H9 (cell line): Measurements from ENCODE around the gene RSPRY1. TPM values are rescaled to one million over a fixed set of nuclear protein-coding genes. Genes with fewer than 3 reads are reported as not detected.
A peak's percentile ranks its signal among the peaks of the same experiment; 100 is the strongest.

Experiments
- DNase-seq: peaks from one replicate; pipeline ENCODE4 v3.0.0-alpha.2; 2017
- H2AFZ ChIP-seq: one replicate; pipeline ENCODE4 v1.6.1; 2013; ENCODE audit warnings: mild to moderate bottlenecking, low read length, control low read depth, moderate library complexity
- H2AK5ac ChIP-seq: 2 replicates; pipeline ENCODE4 v1.6.1; 2013; ENCODE audit warnings: low read length, control low read depth, mixed read lengths; ENCODE audit not compliant: insufficient read length
- H2BK120ac ChIP-seq: one replicate; pipeline ENCODE4 v1.6.1; 2013; ENCODE audit warnings: low read depth, mild to moderate bottlenecking, low read length, control low read depth, inconsistent platforms; ENCODE audit not compliant: poor library complexity, severe bottlenecking
- H2BK12ac ChIP-seq: 2 replicates; pipeline ENCODE4 v1.6.1; 2013; ENCODE audit warnings: low read length, control low read depth, mixed read lengths, low read depth; ENCODE audit not compliant: insufficient read length
- H2BK15ac ChIP-seq: 2 replicates; pipeline ENCODE4 v1.6.1; 2013; ENCODE audit warnings: low read depth, low read length, control low read depth
- H2BK20ac ChIP-seq: one replicate; pipeline ENCODE4 v1.6.1; 2013; ENCODE audit warnings: low read depth, mild to moderate bottlenecking, low read length, control low read depth, inconsistent platforms; ENCODE audit not compliant: poor library complexity, severe bottlenecking
- H2BK5ac ChIP-seq: 2 replicates; pipeline ENCODE4 v1.6.1; 2013; ENCODE audit warnings: low read length, control low read depth, mixed read lengths; ENCODE audit not compliant: insufficient read length
- H3K14ac ChIP-seq: 2 replicates; pipeline ENCODE4 v1.6.1; 2013; ENCODE audit warnings: low read length, control low read depth; ENCODE audit not compliant: insufficient read depth
- H3K18ac ChIP-seq: 2 replicates; pipeline ENCODE4 v1.6.1; 2013; ENCODE audit warnings: low read depth, mild to moderate bottlenecking, mixed read lengths, low read length, control low read depth; ENCODE audit not compliant: insufficient read length
- H3K23ac ChIP-seq: 2 replicates; pipeline ENCODE4 v1.6.1; 2013; ENCODE audit warnings: low read length, control low read depth, mixed read lengths, low read depth; ENCODE audit not compliant: insufficient read length
- H3K23me2 ChIP-seq: 2 replicates; pipeline ENCODE4 v1.6.1; 2013; ENCODE audit warnings: low read depth, mild to moderate bottlenecking, mixed read lengths, low read length, control low read depth; ENCODE audit not compliant: insufficient read length, poor library complexity, severe bottlenecking
- H3K27ac ChIP-seq: 2 replicates; pipeline ENCODE4 v1.5.1; 2013; ENCODE audit warnings: low read length, control low read depth, mixed read lengths, low read depth; ENCODE audit not compliant: insufficient read length
- H3K27me3 ChIP-seq: 2 replicates; pipeline ENCODE4 v1.6.1; 2013; ENCODE audit warnings: low read length, control low read depth, inconsistent platforms; ENCODE audit not compliant: insufficient read depth
- H3K4ac ChIP-seq: 2 replicates; pipeline ENCODE4 v1.6.1; 2013; ENCODE audit warnings: low read depth, mild to moderate bottlenecking, control low read depth, inconsistent platforms, low read length, moderate library complexity
- H3K4me1 ChIP-seq: 2 replicates; pipeline ENCODE4 v1.6.1; 2013; ENCODE audit warnings: low read length, control low read depth, inconsistent platforms; ENCODE audit not compliant: insufficient read depth
- H3K4me2 ChIP-seq: 2 replicates; pipeline ENCODE4 v1.6.1; 2013; ENCODE audit warnings: low read length, control low read depth, mixed read lengths; ENCODE audit not compliant: insufficient read length, insufficient read depth
- H3K56ac ChIP-seq: 2 replicates; pipeline ENCODE4 v1.6.1; 2013; ENCODE audit warnings: low read depth, mild to moderate bottlenecking, mixed read lengths, low read length, control low read depth; ENCODE audit not compliant: insufficient read length
- H3K79me1 ChIP-seq: 2 replicates; pipeline ENCODE4 v1.6.1; 2013; ENCODE audit warnings: low read depth, mild to moderate bottlenecking, moderate library complexity, low read length, control low read depth, inconsistent platforms; ENCODE audit not compliant: insufficient read depth, poor library complexity, severe bottlenecking
- H3K79me2 ChIP-seq: 2 replicates; pipeline ENCODE4 v1.6.1; 2013; ENCODE audit warnings: low read length, control low read depth, inconsistent platforms; ENCODE audit not compliant: insufficient read depth
- H3K9ac ChIP-seq: 2 replicates; pipeline ENCODE4 v1.6.1; 2013; ENCODE audit warnings: low read length, control low read depth, mixed read lengths; ENCODE audit not compliant: insufficient read length; ENCODE audit errors: extremely low read depth
- H3K9me3 ChIP-seq: one replicate; pipeline ENCODE4 v1.6.1; 2013; ENCODE audit warnings: low read depth, low read length, inconsistent platforms; ENCODE audit not compliant: control insufficient read depth
- H3T11ph ChIP-seq: one replicate; pipeline ENCODE4 v1.6.1; 2013; ENCODE audit warnings: mild to moderate bottlenecking, low read length, control low read depth, inconsistent platforms
- H4K20me1 ChIP-seq: one replicate; pipeline ENCODE4 v1.6.1; 2013; ENCODE audit not compliant: control insufficient read depth, insufficient read length, insufficient read depth
- H4K5ac ChIP-seq: 2 replicates; pipeline ENCODE4 v1.6.1; 2013; ENCODE audit warnings: low read depth, mild to moderate bottlenecking, mixed read lengths, low read length, control low read depth; ENCODE audit not compliant: insufficient read length
- H4K8ac ChIP-seq: replicated peaks from 2 replicates; pipeline ENCODE4 v1.6.1; 2013; ENCODE audit warnings: low read length, control low read depth, mixed read lengths, low read depth; ENCODE audit not compliant: insufficient read length
- H4K91ac ChIP-seq: 2 replicates; pipeline ENCODE4 v1.6.1; 2013; ENCODE audit warnings: low read depth, mild to moderate bottlenecking, moderate library complexity, mixed read lengths, low read length, control low read depth; ENCODE audit not compliant: insufficient read length
- H3K27ac Mint-ChIP-seq, 3 experiments: 2 replicates in 2 of 3; 3 replicates in 1 of 3; pipeline ENCODE4 v1.8.0; 2020 to 2021; ENCODE audit warnings: mixed read lengths in 3 of 3, mild to moderate bottlenecking in 1 of 3, moderate library complexity in 1 of 3
- H3K27me3 Mint-ChIP-seq: 2 replicates; pipeline ENCODE4 v1.8.0; 2021; ENCODE audit warnings: low read depth, mild to moderate bottlenecking, moderate library complexity, mixed read lengths
- H3K36me3 Mint-ChIP-seq, 3 experiments: 2 replicates in 2 of 3; 3 replicates in 1 of 3; pipeline ENCODE4 v1.8.0; 2020 to 2021; ENCODE audit warnings: low read depth in 3 of 3, mixed read lengths in 3 of 3; ENCODE audit not compliant: insufficient read depth in 1 of 3
- H3K4me1 Mint-ChIP-seq, 2 experiments: 2 replicates each; pipeline ENCODE4 v1.8.0; 2020; ENCODE audit warnings: mixed read lengths in 2 of 2
- H3K4me3 Mint-ChIP-seq, 2 experiments: 2 replicates in 1 of 2; 3 replicates in 1 of 2; pipeline ENCODE4 v1.8.0; 2020 to 2021; ENCODE audit warnings: mild to moderate bottlenecking in 2 of 2, mixed read lengths in 2 of 2, moderate library complexity in 1 of 2
- H3K9me3 Mint-ChIP-seq, 2 experiments: 2 replicates in 1 of 2; 3 replicates in 1 of 2; pipeline ENCODE4 v1.8.0; 2020; ENCODE audit warnings: mild to moderate bottlenecking in 2 of 2, mixed read lengths in 2 of 2, moderate library complexity in 1 of 2
- CTCF ChIP-seq: fragments of 200-600 bp; sonication (generic); conservative IDR thresholded peaks from 3 replicates; pipeline ENCODE4 v1.8.0; 2021; ENCODE audit warnings: antibody characterized with exemption, mild to moderate bottlenecking
- whole genome bisulfite sequencing: extraction: QIAGEN DNeasy Blood & Tissue Kit; methylation state at CpG from one replicate; pipeline ENCODE4 v1.1.7; 2013; ENCODE audit warnings: missing lambda C conversion rate, low lambda C conversion rate, mixed read lengths; ENCODE audit not compliant: insufficient read length; ENCODE audit errors: extremely low coverage; 5-methylcytosine and 5-hydroxymethylcytosine counted together
- long read RNA-seq: library from polyadenylated mRNA; unstranded; transcript quantifications from one replicate; pipeline ENCODE4 v2.0.0, GENCODE V29; 2020
- total RNA-seq: library from RNA; stranded (reverse); gene quantifications from 2 replicates; pipeline ENCODE4 v1.2.1, GENCODE V29; 2021

The RSPRY1 gene
- 34.4 and 36.1 TPM in 2 replicates for total RNA-seq
- long read RNA-seq, transcript RSPRY1-202 (15 exons, 3,586 nt): minor isoform, 33 of 287 reads
- long read RNA-seq, transcript RSPRY1-201 (15 exons, 3,547 nt): major isoform, 125 of 287 reads
- long read RNA-seq, partial matches to known transcripts: 38 of 287 reads
- long read RNA-seq, other reads (novel, unspliced or antisense): 89 of 287 reads

GRCh38 chr16:57185945-57186871 is at the start of gene RSPRY1, which contains the start of gene PSME3IP1:
RSPRY1 (plus strand) TSS chr16:57186329; CDS start chr16:57204659, 18,330 bp downstream.
PSME3IP1 (minus strand) TSS chr16:57186039; CDS start chr16:57173854, 12,185 bp downstream.
- Histone ChIP-seq H2AK5ac (no peak within 1 kb of the TSS), H2BK5ac (no peak within 1 kb of the TSS), H3K4me2 (peak within 1 kb of the TSS; percentile 99), H2BK120ac (no peak within 1 kb of the TSS), H3K23ac (no peak within 1 kb of the TSS), H4K5ac (no peak within 1 kb of the TSS), H3K27ac (no peak within 1 kb of the TSS), H3K23me2 (peaks cover 14% of the 10 kb centered on the region), H3T11ph (no peak within 1 kb of the TSS), H2BK20ac (no peak within 1 kb of the TSS), H3K9me3 (no peaks in the 10 kb centered on the region), H3K9ac (peak within 1 kb of the TSS; percentile 85), H2BK12ac (no peak within 1 kb of the TSS), H4K8ac (no peak within 1 kb of the TSS), H2BK15ac (no peak within 1 kb of the TSS), H3K4me1 (peaks cover 2% of the 10 kb centered on the region; the same call in 1 of the 2 replicates), H3K14ac (peak within 1 kb of the TSS; percentile 79), H2AFZ (no peak within 1 kb of the TSS), H4K20me1 (no peaks in the 10 kb centered on the region), H4K91ac (no peak within 1 kb of the TSS), H3K79me1 (peaks cover 4% of the 10 kb centered on the region), H3K18ac (peak within 1 kb of the TSS; percentile 80), H3K27me3 (no peaks in the 10 kb centered on the region), H3K79me2 (peaks cover 22% of the 10 kb centered on the region), H3K4ac (no peak within 1 kb of the TSS; the same call in 1 of the 2 replicates), H3K56ac (no peak within 1 kb of the TSS)
- peaks cover 40 to 43% of the 10 kb centered on the region in 2 experiments for H3K4me1 Mint-ChIP-seq
- H3K36me3 Mint-ChIP-seq: peaks cover 0 to 3% (median 0%) of the 10 kb centered on the region in 3 experiments; a peak in 4 of 7 replicates
- no peaks in the 10 kb centered on the region for H3K27me3 Mint-ChIP-seq
- no peak for TF ChIP-seq CTCF
- H3K9me3 Mint-ChIP-seq: no peaks in the 10 kb centered on the region; a peak in 1 of 5 replicates
- WGBS: no CpG with 5 or more reads among the region's 64 CpGs
- DNase-seq: peak; percentile 100
- H3K27ac Mint-ChIP-seq: peak within 1 kb of the TSS; percentile 96 to 99 (median 97)
- peak within 1 kb of the TSS; percentile 98 to 99 for H3K4me3 Mint-ChIP-seq
